Tibial nerve (tissue), 3 donors: ENCODE measurements around the gene GCNT4.

Source experiments
- POLR2A ChIP-seq, 2 donors: fragments of 450-650 bp; IDR thresholded peaks; one replicate each; pipeline ENCODE4 v1.6.1; 2017; ENCODE audit warnings: antibody characterized with exemption in 2 of 2, mild to moderate bottlenecking in 2 of 2, moderate library complexity in 2 of 2
- TF ChIP-seq, protein P1 (sequence below), 5 experiments: fragments of 200-600 bp in 3 of 5; fragments of 450-650 bp in 2 of 5; sonication (generic) in 3 of 5; IDR thresholded peaks; one replicate each; pipeline ENCODE4 v1.5.1; 2016 to 2019; ENCODE audit warnings: antibody characterized with exemption in 5 of 5, mild to moderate bottlenecking in 3 of 5, moderate library complexity in 2 of 5

GRCh38 chr5:75046366-75047142, 5.8 kb downstream of the GCNT4 start:
- TF ChIP-seq, protein P1, sequence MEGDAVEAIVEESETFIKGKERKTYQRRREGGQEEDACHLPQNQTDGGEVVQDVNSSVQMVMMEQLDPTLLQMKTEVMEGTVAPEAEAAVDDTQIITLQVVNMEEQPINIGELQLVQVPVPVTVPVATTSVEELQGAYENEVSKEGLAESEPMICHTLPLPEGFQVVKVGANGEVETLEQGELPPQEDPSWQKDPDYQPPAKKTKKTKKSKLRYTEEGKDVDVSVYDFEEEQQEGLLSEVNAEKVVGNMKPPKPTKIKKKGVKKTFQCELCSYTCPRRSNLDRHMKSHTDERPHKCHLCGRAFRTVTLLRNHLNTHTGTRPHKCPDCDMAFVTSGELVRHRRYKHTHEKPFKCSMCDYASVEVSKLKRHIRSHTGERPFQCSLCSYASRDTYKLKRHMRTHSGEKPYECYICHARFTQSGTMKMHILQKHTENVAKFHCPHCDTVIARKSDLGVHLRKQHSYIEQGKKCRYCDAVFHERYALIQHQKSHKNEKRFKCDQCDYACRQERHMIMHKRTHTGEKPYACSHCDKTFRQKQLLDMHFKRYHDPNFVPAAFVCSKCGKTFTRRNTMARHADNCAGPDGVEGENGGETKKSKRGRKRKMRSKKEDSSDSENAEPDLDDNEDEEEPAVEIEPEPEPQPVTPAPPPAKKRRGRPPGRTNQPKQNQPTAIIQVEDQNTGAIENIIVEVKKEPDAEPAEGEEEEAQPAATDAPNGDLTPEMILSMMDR (IDR thresholded peaks at IDR 0.05) = no peak
- TF ChIP-seq POLR2A (IDR thresholded peaks at IDR 0.05) = no peak
